Trophoblast cell (in vitro differentiated cells and primary cell): ENCODE results near the gene PRG2.

Experiments
- DNase-seq, 2 donors: peaks; one replicate each; pipeline ENCODE4 v3.0.0-alpha.2; 2016
- H2AFZ ChIP-seq: 2 replicates; pipeline ENCODE4 v1.6.1; 2013; ENCODE audit warnings: low read length, moderate library complexity, mild to moderate bottlenecking; ENCODE audit not compliant: insufficient read depth, poor library complexity
- H2AK5ac ChIP-seq: 2 replicates; pipeline ENCODE4 v1.6.1; 2013; ENCODE audit warnings: mild to moderate bottlenecking, low read length
- H2BK120ac ChIP-seq: 2 replicates; pipeline ENCODE4 v1.6.1; 2013; ENCODE audit warnings: low read length, mild to moderate bottlenecking, moderate library complexity; ENCODE audit not compliant: insufficient read depth, poor library complexity
- H2BK12ac ChIP-seq: 2 replicates; pipeline ENCODE4 v1.6.1; 2013; ENCODE audit warnings: mild to moderate bottlenecking, low read length, moderate library complexity
- H2BK5ac ChIP-seq: 2 replicates; pipeline ENCODE4 v1.6.1; 2013; ENCODE audit warnings: low read length, low read depth, moderate library complexity, mild to moderate bottlenecking; ENCODE audit not compliant: poor library complexity
- H3K14ac ChIP-seq: 2 replicates; pipeline ENCODE4 v1.6.1; 2013; ENCODE audit warnings: mild to moderate bottlenecking, low read length
- H3K18ac ChIP-seq: 2 replicates; pipeline ENCODE4 v1.6.1; 2013; ENCODE audit warnings: mild to moderate bottlenecking, low read length
- H3K23ac ChIP-seq: 2 replicates; pipeline ENCODE4 v1.6.1; 2013; ENCODE audit warnings: low read length
- H3K27ac ChIP-seq: 2 replicates; pipeline ENCODE4 v1.5.1; 2013; ENCODE audit warnings: low read depth, mild to moderate bottlenecking, inconsistent platforms, low read length, moderate library complexity
- H3K27me3 ChIP-seq: 2 replicates; pipeline ENCODE4 v1.6.1; 2013; ENCODE audit warnings: inconsistent platforms, mild to moderate bottlenecking, low read length, moderate library complexity; ENCODE audit not compliant: insufficient read depth
- H3K36me3 ChIP-seq, 2 experiments: 1 replicate in 1 of 2; 2 replicates in 1 of 2; pipeline ENCODE4 v1.6.1; 2013; ENCODE audit warnings: low read length in 2 of 2, mild to moderate bottlenecking in 2 of 2, moderate library complexity in 1 of 2; ENCODE audit not compliant: insufficient read depth in 2 of 2, control insufficient read depth in 1 of 2
- H3K4ac ChIP-seq: 2 replicates; pipeline ENCODE4 v1.6.1; 2013; ENCODE audit warnings: low read depth, mild to moderate bottlenecking, low read length, moderate library complexity
- H3K4me1 ChIP-seq, 2 experiments: 1 replicate in 1 of 2; 2 replicates in 1 of 2; pipeline ENCODE4 v1.6.1; 2013; ENCODE audit warnings: low read length in 2 of 2, mild to moderate bottlenecking in 2 of 2, moderate library complexity in 1 of 2; ENCODE audit not compliant: insufficient read depth in 2 of 2, control insufficient read depth in 1 of 2
- H3K4me2 ChIP-seq: 2 replicates; pipeline ENCODE4 v1.6.1; 2013; ENCODE audit warnings: inconsistent platforms, mild to moderate bottlenecking, low read length, moderate library complexity
- H3K4me3 ChIP-seq: 2 replicates; pipeline ENCODE4 v1.5.1; 2013; ENCODE audit warnings: mild to moderate bottlenecking, low read depth, low read length, inconsistent platforms
- H3K79me1 ChIP-seq: one replicate; pipeline ENCODE4 v1.6.1; 2013; ENCODE audit warnings: low read length
- H3K79me2 ChIP-seq: 2 replicates; pipeline ENCODE4 v1.6.1; 2013; ENCODE audit warnings: low read length, mild to moderate bottlenecking; ENCODE audit not compliant: control insufficient read depth, insufficient read depth, poor library complexity
- H3K9ac ChIP-seq: 2 replicates; pipeline ENCODE4 v1.6.1; 2013; ENCODE audit warnings: mild to moderate bottlenecking, low read length
- H3K9me3 ChIP-seq: 2 replicates; pipeline ENCODE4 v1.6.1; 2013; ENCODE audit warnings: low read depth, mild to moderate bottlenecking, control low read depth, inconsistent platforms, low read length; ENCODE audit not compliant: insufficient read depth
- H4K12ac ChIP-seq: 2 replicates; pipeline ENCODE4 v1.6.1; 2013; ENCODE audit warnings: low read depth, mild to moderate bottlenecking, low read length, moderate library complexity
- H4K8ac ChIP-seq: 2 replicates; pipeline ENCODE4 v1.6.1; 2013; ENCODE audit warnings: low read depth, mild to moderate bottlenecking, low read length, moderate library complexity
- H4K91ac ChIP-seq: one replicate; pipeline ENCODE4 v1.6.1; 2013; ENCODE audit warnings: low read depth, mild to moderate bottlenecking, low read length, moderate library complexity
- WGBS: extraction: QIAGEN DNeasy Blood & Tissue Kit; methylation state at CpG from one replicate; pipeline ENCODE4 v1.1.7; 2013; ENCODE audit warnings: missing lambda C conversion rate; ENCODE audit not compliant: insufficient read length, insufficient coverage; ENCODE audit errors: extremely low coverage; 5-methylcytosine and 5-hydroxymethylcytosine counted together

PRG2 gene

GRCh38 chr11:57391111-57391510, 661 bp upstream of the PRG2 start:
- Histone ChIP-seq H2AK5ac (no peak overlapping the region), H3K9me3 (no peaks in the 10 kb centered on the region), H3K4me3 (no peak overlapping the region), H4K8ac (no peak overlapping the region), H3K18ac (no peak overlapping the region), H3K27me3 (no peaks in the 10 kb centered on the region), H3K14ac (no peak overlapping the region), H2BK120ac (no peak overlapping the region), H2AFZ (no peak overlapping the region), H2BK12ac (no peak overlapping the region), H3K27ac (no peak overlapping the region), H3K4me1 (no peaks in the 10 kb centered on the region), H3K79me2 (no peaks in the 10 kb centered on the region), H2BK5ac (no peak overlapping the region), H3K4ac (no peak overlapping the region), H3K79me1 (no peaks in the 10 kb centered on the region), H3K4me2 (no peak overlapping the region), H3K36me3 (no peaks in the 10 kb centered on the region), H4K12ac (no peak overlapping the region), H3K23ac (no peak overlapping the region), H4K91ac (no peak overlapping the region), H3K9ac (no peak overlapping the region)
- DNase-seq: peak; percentile 41 to 94
- WGBS: no CpG with 5 or more reads among the region's 3 CpGs

- Histone ChIP-seq H3K79me1 (no peaks in the 10 kb centered on the region), H4K12ac (no peak overlapping the region), H3K9me3 (peaks cover under 1% of the 10 kb centered on the region), H3K36me3 (no peaks in the 10 kb centered on the region), H3K23ac (no peak overlapping the region), H3K79me2 (no peaks in the 10 kb centered on the region), H4K91ac (no peak overlapping the region), H2BK12ac (no peak overlapping the region), H3K27me3 (no peaks in the 10 kb centered on the region), H3K4ac (no peak overlapping the region), H3K27ac (no peak overlapping the region), H3K18ac (no peak overlapping the region), H2AFZ (no peak overlapping the region), H3K9ac (no peak overlapping the region), H3K14ac (no peak overlapping the region), H4K8ac (no peak overlapping the region), H3K4me3 (no peak overlapping the region), H2BK5ac (no peak overlapping the region), H2BK120ac (no peak overlapping the region), H2AK5ac (no peak overlapping the region), H3K4me1 (no peaks in the 10 kb centered on the region), H3K4me2 (no peak overlapping the region)
- WGBS: no CpG with 5 or more reads among the region's 16 CpGs
- peak; percentile 41 to 58 for DNase-seq
These were observed 3.0 kb downstream of the PRG2 start for GRCh38 chr11:57387289-57388030.

- Histone ChIP-seq H3K4me3 (no peak overlapping the region), H3K79me1 (no peaks in the 10 kb centered on the region), H4K12ac (no peak overlapping the region), H3K79me2 (no peaks in the 10 kb centered on the region), H4K8ac (no peak overlapping the region), H2AK5ac (no peak overlapping the region), H3K4ac (no peak overlapping the region), H3K9ac (no peak overlapping the region), H2BK120ac (no peak overlapping the region), H3K27me3 (no peaks in the 10 kb centered on the region), H4K91ac (no peak overlapping the region), H2AFZ (no peak overlapping the region), H3K18ac (no peak overlapping the region), H3K9me3 (peaks cover 2% of the 10 kb centered on the region), H3K4me2 (no peak overlapping the region), H2BK5ac (no peak overlapping the region), H2BK12ac (no peak overlapping the region), H3K14ac (no peak overlapping the region), H3K36me3 (no peaks in the 10 kb centered on the region), H3K27ac (no peak overlapping the region), H3K4me1 (no peaks in the 10 kb centered on the region), H3K23ac (no peak overlapping the region)
- no CpG with 5 or more reads among the region's 5 CpGs for WGBS
- peak; percentile 66 to 76 for DNase-seq
These were observed 4.1 kb downstream of the PRG2 start for GRCh38 chr11:57386178-57386940.

GRCh38 chr11:57380975-57381374, 9.5 kb downstream of the PRG2 start, which contains the start of gene PRG3:
Gene PRG3 (minus strand): TSS chr11:57381150. CDS start chr11:57380708, 442 bp downstream.
- H2AK5ac ChIP-seq: no peak within 1 kb of the TSS
- H3K36me3 ChIP-seq: no peaks in the 10 kb centered on the region
- no peak within 1 kb of the TSS for H3K4ac ChIP-seq
- no peak within 1 kb of the TSS for H3K27ac ChIP-seq
- H3K79me2 ChIP-seq: no peaks in the 10 kb centered on the region
- H2BK12ac ChIP-seq: no peak within 1 kb of the TSS
- no peak within 1 kb of the TSS for H4K12ac ChIP-seq
- no peaks in the 10 kb centered on the region for H3K4me1 ChIP-seq
- H3K18ac ChIP-seq: no peak within 1 kb of the TSS
- H4K8ac ChIP-seq: no peak within 1 kb of the TSS
- no peak within 1 kb of the TSS for H2BK120ac ChIP-seq
- no peaks in the 10 kb centered on the region for H3K27me3 ChIP-seq
- no peak within 1 kb of the TSS for H2BK5ac ChIP-seq
- no peak within 1 kb of the TSS for H3K14ac ChIP-seq
- no peak within 1 kb of the TSS for H4K91ac ChIP-seq
- DNase-seq: no peak
- no peak within 1 kb of the TSS for H2AFZ ChIP-seq
- WGBS: no CpG with 5 or more reads among the region's 2 CpGs
- no peak within 1 kb of the TSS for H3K4me3 ChIP-seq
- no peak within 1 kb of the TSS for H3K9ac ChIP-seq
- H3K4me2 ChIP-seq: no peak within 1 kb of the TSS
- no peaks in the 10 kb centered on the region for H3K79me1 ChIP-seq
- no peak within 1 kb of the TSS for H3K23ac ChIP-seq
- H3K9me3 ChIP-seq: peaks cover 2% of the 10 kb centered on the region
